GM19467 (cell line): Measurements from ENCODE around the gene NINJ2.

ENCODE experiments used
- ATAC-seq: cut with Tn5 transposase; IDR thresholded peaks from one replicate; pipeline ENCODE4 v1.9.1; 2021; ENCODE audit warnings: mild to moderate bottlenecking, moderate library complexity; ENCODE audit not compliant: unreplicated experiment

Gene NINJ2

DNA sequence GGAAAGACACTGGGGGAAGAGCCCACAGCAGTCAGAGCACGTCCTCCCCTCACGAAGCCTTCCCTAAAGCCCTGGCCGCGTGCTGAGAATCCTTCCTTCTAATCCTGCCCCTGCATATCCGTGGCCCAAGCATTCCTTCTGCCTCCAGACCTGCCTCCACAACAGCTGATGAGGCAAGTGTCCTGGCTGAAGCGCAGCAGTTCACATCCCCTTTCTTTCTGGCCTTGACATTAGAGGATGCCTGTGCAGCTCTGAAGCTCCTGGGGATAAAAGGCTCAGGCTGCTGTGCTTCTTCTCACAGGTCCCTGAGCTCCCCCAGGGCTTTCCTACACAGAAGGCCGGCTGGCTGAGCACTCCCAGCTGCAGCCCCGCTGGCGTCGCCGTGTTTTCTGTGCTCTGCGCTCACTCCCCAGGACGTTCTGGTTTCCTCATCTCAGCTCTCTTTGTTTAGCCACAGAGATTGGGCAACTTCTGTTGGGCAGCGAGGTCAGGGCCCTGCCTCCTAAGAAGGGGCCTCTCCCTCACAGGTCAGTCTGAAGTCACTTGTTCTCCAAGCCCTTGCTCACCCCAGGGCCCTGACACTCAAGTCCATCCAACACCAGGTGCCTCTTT, 45.8 kb downstream of the NINJ2 start:
- no peak for ATAC-seq

DNA sequence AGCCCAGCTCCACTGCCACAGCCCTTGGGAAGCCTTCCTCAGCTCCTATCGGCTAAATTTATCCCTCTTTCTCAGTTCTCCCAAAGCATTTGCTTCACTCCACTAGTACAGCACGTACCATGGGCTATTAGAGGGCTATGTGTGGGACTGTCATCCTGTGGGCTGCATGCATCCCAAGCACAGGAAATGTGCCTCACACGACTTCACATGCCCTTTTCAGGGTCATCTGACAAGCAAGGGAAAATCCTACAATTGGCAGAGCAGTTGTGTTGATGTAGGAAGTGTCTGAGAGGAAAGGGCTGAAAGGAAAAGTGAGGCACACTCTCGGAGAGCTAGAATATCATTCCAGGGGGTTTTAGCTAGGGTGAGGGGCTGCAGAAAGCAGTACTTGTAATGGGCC, 47.6 kb downstream of the NINJ2 start:
- ATAC-seq = no peak

DNA sequence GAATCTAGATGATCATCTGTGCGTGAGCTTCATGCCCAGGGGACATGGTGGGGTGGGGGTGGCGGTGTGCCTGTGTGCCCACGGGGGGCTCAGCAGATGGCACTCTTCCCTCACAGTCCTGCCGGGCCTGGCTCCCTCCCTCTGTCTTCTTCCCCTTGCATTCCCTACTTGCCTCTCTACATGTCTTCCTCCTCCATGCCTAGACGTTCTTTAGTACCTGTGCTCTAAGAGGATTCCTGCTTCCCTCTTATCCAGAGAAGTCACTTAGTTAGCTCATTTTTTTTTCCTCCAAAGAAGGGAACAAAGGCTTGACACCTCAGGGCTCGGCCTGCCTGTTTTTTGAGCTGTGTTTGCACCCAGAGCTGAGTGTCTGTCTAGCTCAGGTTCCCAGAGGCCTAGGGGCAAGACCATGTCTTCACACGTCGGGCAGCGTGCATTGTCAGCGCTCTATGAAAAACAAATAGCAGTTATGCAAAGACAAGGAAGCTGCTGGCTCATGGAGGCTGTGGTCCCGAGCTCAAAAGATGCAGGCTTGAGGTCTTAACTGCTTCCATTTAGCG, 48.8 kb downstream of the NINJ2 start:
- ATAC-seq = no peak

DNA sequence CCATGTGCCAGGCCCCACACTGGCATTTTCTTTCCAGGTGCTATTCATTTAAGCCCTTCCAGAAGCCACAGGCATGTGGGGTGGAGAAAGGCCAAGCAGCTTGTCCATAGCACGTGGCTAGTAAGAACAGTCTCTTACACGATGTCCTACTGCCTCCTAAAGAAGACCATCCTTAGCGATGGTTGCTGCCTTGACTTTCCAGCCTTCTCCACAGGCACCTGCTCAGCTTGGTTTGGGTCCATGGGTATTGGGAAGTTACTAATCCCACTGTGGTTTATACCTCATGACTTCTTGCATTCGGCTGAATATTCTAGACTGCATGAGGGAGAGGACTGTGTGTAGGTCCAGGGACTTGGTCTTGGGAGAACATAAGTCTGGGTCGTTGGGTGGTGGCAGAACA, 49.2 kb downstream of the NINJ2 start:
- no peak for ATAC-seq

DNA sequence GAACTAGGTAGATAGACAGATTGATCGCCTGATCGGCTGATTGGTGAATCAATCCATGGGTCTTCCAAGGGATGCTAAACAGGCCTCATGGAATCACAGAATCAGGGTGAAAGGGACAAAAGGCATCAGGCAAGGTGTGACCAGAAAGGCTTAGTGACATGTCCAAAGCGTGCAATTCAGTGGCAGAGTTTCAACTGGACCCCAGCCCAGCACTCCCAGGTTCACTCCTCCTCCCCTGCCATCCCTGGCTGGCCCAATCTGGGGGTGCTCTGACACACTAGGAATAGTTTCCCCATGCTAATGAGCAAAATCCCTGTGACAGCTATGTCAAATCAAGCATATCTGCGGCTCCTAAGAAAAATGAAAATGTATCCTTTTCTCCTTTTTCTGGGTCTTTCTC, 50.4 kb downstream of the NINJ2 start:
- ATAC-seq = no peak

DNA sequence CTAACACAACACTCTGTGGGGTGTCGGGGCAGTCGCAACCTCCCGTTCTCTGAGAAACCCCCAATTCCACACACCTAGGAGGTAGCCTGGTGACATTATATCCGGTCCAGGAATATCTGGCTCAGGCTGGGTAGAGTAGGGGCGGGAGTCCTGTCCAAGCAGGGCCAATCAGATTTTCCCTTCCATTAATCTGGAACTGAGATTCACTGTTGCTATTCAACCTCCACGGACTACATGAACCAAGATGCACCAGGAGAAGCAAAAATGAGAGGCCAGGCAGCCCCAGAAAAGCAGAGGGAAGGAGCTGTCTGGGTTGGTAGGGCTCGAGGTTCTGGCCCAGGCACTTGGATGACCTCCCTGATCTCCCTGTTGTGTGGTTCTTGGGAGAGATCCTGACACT, 51.0 kb downstream of the NINJ2 start:
- ATAC-seq = no peak

DNA sequence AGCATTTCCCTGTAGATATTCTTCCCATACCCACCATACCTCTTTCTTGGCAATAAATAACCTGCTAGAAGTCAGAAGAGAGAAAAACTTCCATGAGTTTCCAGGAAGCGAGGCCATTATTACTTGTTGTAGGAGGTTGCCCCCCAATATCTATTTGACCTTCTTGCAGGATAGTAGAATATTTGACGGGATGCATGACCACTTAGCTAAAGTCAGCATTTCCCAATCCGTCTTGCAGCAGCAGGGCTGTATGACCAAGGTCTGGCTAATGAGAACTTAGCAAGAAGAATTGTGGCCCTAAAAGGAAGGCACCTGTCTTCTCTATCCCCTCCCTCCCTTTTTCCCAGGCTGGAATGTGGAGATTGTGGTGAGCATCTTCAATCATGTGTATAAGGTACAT, 51.5 kb downstream of the NINJ2 start:
- no peak for ATAC-seq

DNA sequence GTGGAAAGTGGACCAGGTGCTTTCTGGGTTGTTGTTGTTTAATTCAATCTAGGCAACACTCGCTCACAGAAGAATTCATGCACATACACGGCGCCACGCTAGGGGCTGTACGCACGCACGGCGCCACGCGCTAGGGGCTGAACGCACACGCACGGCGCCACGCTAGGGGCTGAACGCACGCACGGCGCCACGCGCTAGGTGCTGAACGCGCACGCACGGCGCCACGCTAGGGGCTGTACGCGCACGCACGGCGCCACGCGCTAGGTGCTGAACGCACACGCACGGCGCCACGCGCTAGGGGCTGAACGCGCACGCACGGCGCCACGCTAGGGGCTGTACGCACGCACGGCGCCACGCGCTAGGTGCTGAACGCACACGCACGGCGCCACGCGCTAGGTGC, 54.3 kb downstream of the NINJ2 start:
- no peak for ATAC-seq

DNA sequence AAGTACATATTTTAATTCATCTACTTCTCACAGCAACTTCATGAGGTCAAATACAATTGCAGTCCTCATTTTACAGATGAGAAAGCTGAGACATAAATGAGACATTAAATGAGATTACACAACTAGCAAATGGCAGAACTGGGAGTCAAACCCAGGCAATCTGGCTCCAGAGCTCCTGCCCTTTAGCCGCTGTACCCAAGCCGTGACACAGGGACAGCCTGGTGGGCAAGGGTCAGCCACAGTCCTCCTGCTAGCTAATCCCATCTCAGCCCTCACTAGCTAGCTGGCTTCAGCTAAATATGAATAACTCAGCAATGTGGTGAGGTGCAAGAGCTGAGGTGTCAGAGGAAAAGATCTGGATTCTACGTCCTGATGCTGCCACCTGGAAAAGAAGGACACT, 54.8 kb downstream of the NINJ2 start:
- ATAC-seq = no peak

DNA sequence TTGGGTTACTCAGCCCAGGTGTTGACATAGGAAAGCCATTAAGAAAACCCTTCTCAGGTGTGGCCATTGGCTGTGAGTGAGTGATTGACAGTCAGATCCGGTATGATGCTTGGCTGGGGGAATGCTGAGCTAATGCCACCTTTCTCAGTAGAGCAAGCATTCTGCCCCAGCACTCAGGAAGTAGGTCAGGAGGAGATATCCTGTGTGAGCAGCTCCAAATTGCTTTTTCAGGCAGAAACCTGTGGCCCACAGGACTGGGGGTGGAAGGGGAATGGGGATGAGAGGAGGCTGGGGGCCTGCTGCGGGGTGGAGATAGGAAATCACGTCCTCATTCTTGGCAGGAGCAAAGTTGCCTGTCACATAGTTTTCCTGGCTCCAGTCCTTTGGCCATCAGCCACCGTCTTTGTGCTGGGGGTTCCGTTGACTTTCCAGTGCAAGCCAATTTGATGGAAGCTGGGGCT, 55.7 kb downstream of the NINJ2 start:
- no peak for ATAC-seq

DNA sequence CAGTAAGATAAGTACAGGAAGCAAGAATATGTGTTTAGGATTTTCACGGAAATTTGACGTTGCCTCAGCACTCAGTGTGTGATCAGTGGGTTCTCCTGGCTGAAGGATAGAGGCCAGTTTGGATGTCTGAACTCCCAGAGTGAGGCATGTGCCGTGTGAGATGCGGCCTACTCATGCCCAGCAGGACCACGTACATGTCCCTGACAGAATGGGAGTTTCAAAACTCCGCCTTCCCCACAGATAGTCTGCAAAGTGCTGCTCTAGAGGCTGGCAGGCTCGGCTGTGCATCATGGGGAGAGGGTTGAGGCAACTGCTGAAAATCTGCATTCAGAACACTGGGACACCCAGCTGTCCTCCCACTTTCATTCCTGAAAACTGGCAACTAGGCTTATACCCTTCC, 58.3 kb downstream of the NINJ2 start:
- ATAC-seq = no peak

DNA sequence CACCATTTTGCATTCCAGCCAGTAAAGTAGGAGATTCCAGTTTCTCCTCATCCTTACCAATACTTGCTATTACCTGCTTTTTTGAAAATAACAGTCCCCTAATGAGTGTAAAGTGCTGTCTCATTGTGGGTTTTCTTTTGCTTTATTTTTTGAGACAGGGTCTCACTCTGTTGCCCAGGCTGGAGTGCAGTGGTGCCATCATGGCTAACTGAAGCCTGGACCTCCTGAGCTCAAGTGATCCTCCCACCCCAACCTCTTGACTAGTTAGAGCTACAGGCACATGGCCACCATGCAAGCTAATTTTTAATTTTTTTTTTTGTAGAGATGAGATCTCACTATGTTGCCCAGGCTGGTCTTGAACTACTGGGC, 60.6 kb downstream of the NINJ2 start:
- ATAC-seq = no peak

DNA sequence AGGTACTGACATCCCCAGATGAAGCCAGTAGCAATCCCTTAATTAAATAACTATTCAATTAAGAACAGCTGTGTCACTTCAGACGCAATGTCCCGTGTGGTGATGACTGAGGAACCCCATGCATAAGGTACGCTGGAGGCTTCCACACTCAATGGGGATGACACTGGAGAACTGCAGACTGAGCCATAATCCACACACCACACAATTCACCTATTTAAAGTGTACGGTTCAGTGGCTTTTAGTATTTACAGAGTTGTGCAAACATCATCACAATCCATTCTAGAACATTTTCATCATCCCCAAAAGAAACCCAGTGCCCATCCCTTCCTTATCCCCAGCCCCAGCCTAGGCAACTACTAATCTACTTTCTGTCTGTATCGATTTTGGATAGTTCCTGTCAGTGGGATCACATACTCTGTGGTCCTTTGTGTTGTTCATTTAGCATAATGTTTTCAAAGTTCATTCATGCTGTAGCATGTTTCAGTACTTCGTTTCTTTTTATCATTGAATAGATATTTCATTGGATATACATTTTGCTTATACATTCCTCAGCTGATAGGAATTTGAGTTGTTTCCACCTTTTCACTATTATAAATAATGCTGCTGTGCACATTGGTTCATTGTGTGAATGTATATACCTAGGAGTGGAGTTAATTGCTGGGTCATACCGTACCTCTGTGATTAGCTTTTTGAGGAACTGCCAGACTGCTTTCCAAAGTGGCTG, 61.1 kb downstream of the NINJ2 start:
- no peak for ATAC-seq

DNA sequence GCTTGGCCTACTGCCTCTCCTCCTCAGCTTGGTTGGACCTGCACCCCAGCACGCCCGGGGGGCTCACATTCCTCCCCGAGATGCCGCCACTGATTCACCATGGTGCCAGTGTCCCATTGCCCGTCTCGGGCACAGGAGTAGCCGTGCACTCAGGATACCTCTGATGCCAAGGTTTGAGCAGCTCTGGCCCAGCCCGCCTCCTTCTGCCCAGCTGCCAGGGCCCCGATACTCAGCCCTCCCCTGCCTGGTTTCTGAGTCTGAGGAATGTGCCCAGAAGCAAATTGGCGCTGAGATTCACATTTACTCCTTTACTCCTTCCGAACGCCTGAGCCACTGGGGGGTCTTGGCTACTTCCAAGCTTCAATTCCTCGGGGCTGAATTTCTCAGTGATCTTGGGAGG, 63.5 kb downstream of the NINJ2 start:
- no peak for ATAC-seq

DNA sequence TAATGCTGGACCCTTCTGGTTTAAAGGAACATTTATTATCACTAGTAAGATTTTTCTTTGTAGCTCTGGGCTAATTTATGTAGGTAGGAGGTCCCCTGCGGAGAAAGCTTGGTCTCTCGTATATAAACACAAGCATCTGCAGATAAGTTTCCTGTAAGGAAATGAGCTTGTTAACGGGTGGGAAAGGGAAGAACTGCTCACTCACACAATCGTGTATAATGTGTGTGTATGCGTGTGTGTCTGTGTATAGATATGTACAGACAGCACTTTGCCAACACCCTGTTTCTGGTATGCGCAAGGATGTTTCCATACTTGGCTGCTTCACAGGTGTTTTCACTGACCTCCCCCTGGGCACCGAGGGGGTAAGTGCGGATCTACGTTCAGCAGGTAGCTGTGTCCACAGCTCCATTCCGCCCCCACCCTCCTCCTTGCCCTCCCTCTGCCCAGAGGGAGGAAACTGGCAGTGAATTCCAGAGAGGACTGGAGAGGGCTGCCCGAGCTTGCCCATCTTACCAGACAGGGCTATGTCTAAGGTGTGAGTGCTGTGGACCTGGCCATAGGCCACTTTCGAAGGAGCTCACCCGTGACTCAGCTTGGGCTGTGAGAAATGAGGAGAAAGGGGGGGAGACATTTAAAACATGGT, 65.2 kb downstream of the NINJ2 start:
- ATAC-seq = no peak

DNA sequence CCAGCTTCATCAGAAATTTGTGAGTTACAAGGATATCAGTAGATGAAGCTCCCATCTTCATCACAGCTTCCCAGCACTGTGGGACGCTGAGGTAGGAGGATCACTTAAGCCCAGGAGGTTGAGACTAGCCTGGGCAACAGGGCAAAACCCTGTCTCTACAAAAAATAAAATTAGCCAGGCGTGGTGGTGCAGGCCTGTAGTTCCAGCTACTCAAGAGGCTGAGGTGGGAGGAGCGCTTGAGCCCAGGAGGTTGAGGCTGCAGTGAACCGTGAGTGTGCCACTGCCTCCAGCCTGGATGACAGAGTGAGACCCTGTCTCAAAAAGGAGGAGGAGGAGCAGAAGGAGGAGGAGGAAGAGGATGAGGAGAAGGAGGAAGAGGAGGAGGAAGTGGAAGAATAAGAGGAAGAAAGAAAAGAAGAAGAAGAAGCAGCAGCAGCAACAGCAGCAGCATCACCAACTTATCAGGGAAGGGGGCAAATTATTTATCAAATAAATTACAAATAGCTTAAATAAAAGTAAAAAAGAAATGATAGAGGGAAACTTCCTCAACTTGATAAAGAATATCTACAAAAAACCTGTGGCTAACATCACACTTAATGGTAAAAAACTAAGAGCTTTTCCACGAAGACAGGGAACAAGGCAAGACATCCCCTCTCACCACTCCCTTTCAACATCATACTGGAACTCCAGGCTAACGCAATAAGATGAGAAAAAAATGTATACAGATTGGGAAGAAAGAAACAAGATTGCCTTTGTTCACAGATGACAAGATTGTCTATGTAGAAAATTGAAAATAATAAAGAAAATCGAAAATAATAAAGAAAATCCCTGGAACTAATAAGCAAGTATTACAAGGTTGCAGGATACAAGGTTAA, 69.6 kb downstream of the NINJ2 start:
- no peak for ATAC-seq

DNA sequence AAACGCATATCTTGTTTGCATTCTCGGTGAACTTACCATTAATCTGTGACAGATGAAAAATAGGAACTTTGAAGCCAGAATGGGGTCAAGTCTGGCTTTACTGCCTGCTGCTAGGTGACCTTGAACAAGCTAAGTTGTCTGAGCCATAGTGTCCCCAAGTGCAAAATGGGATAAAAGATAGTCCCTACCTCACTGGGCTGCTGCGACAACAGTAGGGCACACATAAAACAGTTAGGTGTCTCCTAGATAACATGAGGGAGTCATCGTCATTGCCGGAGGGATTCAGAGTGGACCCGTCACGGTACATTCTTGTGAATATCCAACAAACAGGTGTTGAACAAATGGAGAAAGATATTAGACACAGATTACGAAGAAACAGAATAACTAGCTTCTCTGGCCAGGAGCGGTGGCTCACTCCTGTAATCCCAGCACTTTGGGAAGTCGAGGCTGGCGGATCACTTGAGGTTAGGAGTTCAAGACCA, 71.2 kb downstream of the NINJ2 start:
- no peak for ATAC-seq

DNA sequence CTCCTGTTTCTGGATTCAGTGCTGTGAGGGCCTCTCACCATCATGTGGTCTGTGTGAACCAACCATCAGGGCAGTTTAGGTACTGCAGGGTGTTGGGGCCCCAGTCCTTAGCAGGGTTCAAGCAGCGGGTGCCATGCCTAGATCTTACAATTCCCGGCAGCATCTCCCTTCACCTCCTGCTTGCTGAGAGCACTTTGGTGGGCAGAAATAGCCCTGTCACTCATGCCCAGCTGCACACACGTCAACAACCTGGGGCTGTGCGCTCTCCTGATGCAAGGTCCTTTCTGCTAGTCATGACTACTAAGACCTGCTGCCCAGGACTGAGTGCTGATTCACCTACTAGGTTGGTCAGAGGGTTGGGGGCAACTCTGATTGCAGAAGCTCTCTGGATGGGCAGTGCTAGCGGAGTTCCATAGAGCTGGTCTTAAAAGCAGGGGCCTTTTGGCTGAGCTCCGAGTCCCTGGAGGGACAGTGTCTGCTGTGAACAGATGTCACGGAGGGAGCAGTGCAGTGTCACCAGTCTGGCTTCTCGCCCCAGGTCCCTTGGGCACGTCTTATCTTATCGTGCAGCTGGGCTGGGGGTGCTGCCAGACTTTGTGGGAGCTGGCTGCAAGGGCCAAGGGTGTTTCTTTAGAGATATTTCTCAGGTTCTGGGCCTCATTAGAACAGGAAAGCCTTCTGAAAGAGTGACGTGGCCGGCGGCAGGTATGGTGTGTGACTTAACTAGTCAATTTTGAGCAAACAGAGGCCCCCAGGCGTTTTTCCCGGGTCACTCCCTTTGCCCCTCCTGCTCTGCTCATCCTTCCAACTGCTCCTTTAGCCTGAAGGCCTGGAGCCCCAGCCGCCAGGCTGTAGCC, 71.8 kb downstream of the NINJ2 start:
- no peak for ATAC-seq

DNA sequence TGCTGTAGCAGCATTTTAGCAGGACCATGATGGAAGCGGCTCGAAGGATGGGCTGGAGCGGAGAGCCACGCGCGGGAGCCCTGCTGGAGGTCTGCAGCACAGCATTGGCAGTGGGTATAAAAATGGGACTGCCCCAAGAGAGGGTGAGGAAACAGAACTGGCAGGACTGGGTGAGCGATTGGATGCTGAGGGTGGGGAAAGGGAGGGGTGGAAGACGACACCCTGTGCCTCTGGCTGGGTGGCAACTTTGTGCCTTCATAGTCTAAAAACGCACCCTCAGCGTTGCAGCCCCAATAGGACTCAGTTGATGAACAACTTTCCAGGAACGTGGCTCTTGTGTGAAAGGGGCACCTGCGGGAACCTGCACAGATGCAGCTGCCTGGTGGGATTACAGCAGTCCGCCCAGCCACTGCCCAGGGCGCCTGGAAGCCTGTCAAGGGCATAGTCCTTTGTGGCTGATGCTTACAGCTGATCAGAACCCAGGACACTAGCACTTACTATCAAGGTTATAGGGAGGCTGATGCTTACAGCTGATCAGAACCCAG, 73.0 kb downstream of the NINJ2 start:
- ATAC-seq = no peak

DNA sequence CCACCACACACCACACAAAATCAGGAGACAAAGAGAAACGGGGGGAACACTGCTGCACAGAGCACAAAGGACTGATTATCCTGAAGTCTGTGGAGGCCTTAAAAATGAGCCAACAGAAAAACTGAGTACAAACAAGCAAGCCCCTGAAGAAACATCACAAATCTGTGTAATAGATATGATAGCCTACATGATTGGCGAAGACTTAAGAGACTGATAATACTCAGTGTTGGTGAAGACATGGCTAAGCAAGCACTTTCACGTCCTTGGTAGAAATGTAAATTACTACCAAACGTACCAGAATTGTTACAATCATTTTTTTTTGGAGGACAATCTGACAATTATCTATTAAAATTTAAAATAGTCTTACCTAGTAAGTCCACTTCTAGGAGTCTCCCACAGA, 74.6 kb downstream of the NINJ2 start:
- ATAC-seq = no peak
